Activated CD4-positive, CD25-positive, alpha-beta regulatory T cell treated with anti-CD3 and anti-CD28 coated beads, Interleukin-2, amount 50 U/mL, for 24 hours (primary cell): Measurements from ENCODE around the gene RAPGEF2.

ENCODE experiments used
- ATAC-seq, 2 donors: fragments of 150-1000 bp; cut with Tn5 transposase; one replicate each; pipeline ENCODE4 v1.10.0; 2021; ENCODE audit warnings: mild to moderate bottlenecking in 1 of 2, moderate library complexity in 1 of 2

Gene RAPGEF2

DNA sequence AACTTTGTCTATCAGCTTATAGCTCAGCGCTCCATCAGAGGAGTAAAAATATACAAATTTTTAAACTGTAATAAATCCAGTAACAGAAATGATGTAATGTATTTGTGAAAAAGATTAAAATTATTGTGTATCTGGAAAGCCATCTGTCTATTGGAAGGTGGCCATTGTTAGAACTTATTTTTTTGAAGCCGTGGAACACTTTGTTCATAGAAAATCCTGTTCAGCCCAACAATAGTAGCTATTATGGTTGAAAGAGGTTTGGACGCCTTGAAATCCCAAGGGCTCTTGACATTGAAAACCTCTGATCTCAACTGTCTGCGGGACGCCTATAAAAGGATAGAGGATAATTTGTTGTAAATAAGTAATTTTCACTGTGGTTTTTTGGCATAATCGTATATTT is 98.3 kb downstream of the RAPGEF2 start:
- ATAC-seq = no peak

DNA sequence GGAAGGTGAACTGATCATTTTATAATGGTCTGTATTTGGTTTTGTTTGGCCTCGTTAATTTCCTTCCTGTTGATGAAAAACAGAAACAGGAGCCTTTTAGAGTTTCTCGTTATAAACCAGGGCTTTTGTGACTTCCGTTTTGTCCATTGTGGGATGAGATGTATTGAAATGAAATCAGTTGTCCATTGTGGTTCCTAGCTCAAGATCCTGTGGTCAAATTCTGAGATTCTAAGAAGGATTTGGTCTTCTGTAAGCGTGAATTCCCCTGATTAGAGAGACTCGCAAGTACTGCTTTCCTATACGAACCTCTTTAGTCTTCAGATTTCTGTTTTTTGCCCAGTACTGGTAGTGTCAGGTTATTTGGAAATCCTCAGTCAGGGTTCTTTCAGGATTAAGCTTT is 101.7 kb downstream of the RAPGEF2 start:
- no peak for ATAC-seq

- no peak for ATAC-seq
These were observed 102.6 kb downstream of the RAPGEF2 start for GRCh38 chr4:159205466-159205865.

DNA sequence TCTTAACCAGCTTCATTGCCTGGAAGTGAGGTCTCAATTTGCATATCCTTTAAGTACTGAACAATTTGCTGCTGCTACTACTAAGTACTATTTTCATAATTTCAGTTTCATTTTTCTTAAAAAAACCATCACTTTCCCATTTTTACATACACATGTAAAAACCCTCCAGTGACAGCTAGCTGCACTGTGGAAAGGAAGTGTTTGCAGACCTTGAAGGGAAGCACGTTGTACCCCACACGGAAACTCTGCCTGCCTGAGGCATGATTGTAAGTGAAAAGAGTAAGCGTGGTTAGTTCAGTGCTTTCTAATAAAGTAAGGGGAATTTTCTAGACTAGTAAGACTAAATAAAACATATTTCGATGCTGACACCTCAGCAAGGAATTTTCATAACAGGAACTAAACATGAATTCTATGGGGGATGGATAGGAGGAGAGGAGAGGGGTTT is 103.6 kb downstream of the RAPGEF2 start:
- ATAC-seq = peak; percentile 83

DNA sequence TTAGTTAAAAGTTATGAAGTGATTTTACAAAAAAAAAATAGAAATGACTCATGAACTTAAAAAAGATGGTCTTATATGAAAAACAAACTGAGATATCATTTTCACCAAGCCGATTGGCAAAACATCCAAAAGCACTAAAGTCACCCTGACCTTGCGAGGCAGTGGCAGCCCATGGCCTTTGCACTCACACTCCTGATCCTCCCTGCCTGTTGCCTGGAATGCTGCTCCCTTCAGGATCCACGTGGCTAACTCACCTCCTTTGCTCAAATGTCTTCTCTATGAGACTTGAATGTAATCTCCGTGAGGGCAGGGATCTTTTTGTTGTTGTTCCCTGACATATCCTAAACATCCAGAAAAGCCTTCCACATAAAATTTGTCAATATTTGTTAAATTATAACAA is 106.4 kb downstream of the RAPGEF2 start:
- no peak for ATAC-seq

- ATAC-seq = no peak
These were observed 108.1 kb downstream of the RAPGEF2 start for GRCh38 chr4:159210975-159211374.

DNA sequence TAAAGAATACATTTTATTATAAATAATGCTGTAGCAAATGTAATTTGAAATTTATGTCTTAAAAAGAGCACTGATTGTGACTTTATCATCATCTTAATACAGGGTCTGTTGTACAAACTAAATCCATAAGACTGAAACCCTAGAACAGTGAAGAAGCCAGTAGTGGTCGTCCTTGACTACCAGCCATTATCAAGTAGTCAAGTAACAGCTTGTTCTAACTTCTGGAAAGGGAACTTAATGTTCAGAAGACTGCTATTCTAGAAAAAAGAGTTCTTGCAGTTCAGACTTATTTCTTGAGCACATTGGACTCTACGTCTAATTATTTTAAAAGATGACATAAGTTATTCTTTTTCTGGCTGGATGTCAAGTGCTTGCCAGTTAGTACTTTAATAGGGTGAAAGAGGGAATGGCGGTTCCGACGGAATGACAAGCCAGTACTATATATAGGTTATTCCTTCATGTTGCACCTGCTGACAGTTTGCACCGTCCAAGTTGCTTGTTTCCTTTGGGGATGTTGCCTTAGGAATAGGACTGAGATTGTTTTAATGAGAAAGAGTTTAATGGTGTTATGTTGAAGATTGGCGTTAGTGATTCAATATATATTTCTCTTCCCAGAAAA is 109.9 kb downstream of the RAPGEF2 start:
- no peak for ATAC-seq

- no peak for ATAC-seq
These were observed 114.0 kb downstream of the RAPGEF2 start for GRCh38 chr4:159216834-159217233.

- ATAC-seq = no peak
These were observed 117.0 kb downstream of the RAPGEF2 start for GRCh38 chr4:159219862-159220261.

- ATAC-seq = no peak
These were observed 117.5 kb downstream of the RAPGEF2 start for GRCh38 chr4:159220353-159220752.

DNA sequence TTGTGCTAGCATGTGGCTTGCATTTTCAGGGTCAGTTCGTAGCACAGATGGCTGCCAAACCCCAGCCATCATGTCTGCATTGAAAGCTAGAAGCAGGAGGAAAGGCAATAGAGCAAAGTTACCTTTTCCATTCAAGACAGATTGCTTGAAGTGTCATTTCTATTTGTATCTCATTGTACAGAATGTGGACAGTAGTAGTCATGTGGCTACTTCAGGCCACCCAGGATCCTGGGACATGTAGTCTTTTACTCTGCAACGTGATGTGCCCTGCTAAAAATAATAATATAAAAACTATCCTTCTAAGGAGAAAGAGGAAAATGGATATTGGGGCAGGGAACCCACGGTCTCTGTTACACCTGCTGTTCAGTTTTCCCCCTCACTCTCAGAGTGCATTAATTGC is 118.4 kb downstream of the RAPGEF2 start:
- no peak for ATAC-seq

DNA sequence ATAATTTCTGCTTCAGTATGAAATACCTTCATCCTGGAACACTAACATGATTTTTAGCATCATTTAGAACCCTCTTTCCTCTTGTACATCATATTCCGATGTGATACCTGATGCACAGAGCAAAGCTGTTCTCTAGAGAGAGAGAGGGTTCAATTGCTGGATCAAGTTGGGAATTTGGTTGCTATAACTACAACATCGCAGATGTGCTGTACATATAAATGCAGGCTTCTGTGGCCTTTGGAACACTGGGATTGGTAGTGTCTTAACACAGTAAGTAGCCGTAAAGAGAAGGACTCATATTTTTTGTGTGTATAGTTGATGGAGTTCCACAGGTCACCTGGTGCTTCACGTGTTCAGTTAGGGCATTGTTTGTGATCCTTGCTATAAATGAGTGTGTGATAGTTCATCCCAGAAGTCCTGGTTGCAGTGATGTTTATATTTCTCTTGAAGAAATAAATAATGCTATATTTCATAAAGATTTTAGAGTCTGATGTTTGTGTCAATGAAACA is 119.2 kb downstream of the RAPGEF2 start:
- no peak for ATAC-seq

- ATAC-seq = no peak
These were observed 121.5 kb downstream of the RAPGEF2 start for GRCh38 chr4:159224408-159224807.

- ATAC-seq = no peak
These were observed 124.5 kb downstream of the RAPGEF2 start for GRCh38 chr4:159227378-159227777.

DNA sequence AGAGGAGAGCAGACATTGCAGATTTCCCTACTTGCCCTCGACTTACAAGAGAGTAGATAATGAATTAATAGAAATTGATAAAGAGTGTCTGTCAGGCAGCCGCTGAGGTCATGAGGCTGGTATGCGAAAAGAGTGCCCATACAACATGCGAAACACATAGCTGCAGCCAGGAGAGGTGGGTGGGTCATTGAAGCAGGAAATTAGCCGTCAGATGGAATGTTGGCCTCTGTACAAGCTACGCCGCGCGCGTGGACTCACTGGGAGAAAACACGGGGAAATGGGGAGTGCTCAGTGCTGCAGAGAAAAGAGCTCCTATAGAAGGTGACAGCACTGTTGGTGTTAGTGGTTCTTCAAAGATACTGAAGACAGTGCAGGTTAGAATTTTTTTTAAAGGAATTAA is 125.1 kb downstream of the RAPGEF2 start:
- ATAC-seq = no peak

DNA sequence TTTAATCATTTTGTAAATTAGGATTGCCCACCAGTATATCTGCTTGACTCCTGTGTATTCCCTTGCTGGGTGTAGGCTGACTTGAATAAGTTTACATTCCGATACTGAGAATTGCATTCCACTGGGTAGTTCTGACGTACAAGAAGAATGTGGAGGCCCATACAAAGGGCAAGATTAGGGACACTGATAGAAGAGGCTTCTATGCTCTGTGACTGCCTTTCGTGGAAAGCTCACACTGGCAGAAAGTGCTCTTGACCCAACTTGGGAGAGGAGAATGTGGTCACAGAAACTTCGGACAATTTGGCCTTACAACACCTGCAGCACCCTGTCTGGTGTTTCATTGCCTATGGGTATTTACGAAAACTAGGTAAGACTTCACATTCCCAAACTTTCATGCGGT is 126.3 kb downstream of the RAPGEF2 start:
- ATAC-seq = no peak

DNA sequence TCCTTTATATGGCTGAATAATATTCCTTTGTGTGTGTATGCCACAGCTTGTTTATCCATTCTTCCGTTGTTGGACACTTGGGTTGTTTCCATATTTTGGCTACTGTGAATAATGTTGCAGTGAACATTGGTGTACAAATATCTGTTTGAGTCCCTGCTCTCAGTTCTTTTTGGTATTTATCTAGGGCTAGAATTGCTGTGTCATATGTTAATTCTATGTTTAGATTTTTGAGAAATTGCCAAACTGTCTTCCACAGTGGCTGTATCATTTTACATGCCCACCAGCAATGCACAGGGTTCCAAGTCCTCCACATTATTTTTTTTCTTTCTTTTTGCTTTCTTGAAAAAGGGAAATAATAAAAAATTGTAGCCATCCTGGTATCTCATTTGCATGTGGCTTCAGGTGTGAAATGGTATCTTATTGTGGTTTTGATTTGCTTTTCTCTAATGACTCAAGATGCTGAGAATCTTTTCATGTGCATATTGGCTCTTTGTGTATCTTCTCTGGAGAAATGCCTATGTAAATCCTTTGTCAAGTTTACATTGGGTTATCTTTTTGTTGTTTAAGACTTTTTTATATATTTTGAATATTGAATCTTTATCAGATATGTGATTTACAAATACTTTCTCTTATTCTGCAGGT is 129.7 kb downstream of the RAPGEF2 start:
- peak in 1 of 2 donors; percentile 45 for ATAC-seq

- no peak for ATAC-seq
These were observed 133.0 kb downstream of the RAPGEF2 start for GRCh38 chr4:159235779-159236368.

DNA sequence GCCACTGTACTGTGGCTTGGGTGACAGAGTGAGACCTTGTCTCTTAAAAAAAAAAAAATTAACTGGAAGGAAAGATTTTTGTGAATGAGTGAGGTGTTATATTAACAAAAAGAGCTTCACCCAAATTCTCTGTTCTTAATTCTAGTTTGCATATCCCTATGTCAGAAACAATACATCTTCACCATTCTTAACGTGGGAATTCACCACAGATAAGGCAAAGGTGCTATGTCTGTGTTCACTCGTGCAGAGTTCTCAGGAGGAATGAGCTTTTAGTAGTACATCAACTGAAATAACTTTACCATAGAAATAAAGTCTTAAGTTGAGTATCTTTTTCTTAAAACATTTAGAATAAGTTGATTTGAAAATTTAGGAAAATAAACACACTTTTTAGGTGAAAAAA is 135.1 kb downstream of the RAPGEF2 start:
- ATAC-seq = no peak

DNA sequence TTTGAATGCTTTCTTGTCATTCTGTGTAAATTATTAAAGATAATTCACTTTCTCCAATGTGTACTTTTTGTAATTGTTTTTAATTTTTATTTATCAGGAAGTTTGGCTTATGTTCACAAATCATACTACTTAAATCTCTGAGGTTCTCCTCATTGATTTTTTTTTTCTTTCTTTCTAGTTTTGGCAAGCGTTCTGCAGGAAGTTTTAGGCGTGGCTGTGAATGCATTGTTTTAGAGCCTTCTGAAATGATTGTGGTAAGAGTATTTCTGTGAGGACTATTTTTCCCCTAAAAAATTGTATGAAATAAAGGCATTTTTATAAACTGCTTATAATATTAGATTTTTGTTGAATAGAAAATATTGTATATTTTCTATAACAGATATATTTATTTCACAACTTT is 135.8 kb downstream of the RAPGEF2 start:
- ATAC-seq = no peak

DNA sequence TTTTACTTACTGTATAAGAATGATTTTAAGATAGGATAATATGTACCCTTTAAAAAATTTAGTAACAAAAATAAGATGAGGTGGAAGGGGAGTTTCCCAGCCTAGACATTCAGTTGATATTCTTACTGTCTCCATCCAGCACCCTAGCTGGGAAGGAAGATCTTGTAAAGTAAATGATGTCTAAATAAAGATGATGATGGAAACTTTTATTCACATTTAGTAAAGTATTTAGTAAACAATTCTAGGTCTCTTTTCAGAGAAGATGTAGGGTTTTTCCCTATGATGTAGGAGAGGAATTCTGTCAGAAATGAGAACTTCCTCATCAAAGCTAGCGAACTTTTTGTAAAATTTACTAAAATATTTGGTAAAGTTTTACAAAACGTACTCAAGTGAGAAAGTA is 136.8 kb downstream of the RAPGEF2 start:
- no peak for ATAC-seq

DNA sequence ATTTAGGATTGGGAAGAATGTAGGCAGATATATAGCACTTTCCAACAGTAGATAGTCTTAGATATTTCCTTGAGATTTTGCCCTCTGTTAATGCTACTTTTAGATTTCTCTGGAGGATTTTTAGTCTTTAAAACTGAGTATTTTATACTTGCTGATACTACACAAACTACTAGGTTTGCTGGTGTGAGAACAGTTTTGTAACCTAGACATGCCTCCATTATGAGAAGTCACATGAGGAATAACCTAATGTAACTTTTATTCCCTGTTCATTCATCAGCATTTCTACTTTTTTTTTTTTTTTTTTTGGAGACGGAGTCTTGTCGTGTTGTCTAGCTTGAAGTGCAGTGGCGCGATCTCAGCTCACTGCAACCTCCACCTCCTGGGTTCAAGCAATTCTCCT is 137.2 kb downstream of the RAPGEF2 start:
- no peak for ATAC-seq

DNA sequence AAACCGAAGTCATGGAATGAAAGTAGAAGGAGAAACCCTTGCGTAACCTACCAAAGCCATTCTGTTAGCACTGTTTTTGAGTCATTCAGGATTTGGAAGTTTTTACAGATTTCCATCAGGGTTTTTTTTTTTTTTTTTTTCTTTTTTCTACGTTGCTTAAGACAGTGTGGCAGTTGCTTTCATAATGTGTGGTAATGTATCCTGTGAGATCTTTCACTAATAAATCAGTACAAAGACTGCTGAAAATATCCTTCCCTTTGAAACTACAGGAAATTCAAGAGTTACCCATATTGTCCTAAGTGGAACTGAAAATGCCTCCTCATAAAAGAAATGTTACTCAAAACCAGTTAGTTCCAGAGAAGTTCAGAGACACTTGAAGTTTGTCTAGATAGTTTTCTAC is 137.8 kb downstream of the RAPGEF2 start:
- ATAC-seq = no peak

DNA sequence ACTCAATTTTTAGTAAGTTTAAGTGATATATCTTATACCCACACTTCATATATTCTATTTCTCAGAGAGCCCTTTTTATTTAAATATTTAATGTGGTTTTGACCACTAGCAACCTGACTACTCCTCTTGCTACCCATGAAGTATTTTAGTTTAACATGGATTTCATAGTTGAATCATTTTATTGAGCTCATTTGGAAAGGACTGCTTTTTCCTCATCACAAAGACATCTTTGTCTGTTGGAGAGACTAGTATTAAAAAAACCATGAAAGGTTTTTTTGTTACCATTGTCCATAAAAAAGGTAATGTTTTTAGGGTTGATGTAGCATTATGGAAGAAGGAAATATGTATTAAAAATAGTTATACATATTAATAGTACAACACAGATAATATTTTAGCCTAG is 139.5 kb downstream of the RAPGEF2 start:
- no peak for ATAC-seq
